CD4-positive, alpha-beta T cell treated with Interleukin-15 for 4 hours (primary cell): ENCODE results near the gene NID2.

Experiments used
- DNase-seq: peaks from one replicate; pipeline ENCODE4 v3.0.0-alpha.2; 2020; ENCODE audit warnings: low spot score

Gene NID2

GRCh38 chr14:52002542-52002941 lies 66.3 kb downstream of the NID2 start:
- no peak for DNase-seq

- no peak for DNase-seq
Observed at GRCh38 chr14:52000696-52001095, 68.2 kb downstream of the NID2 start.

GRCh38 chr14:52000019-52000582 lies 68.8 kb downstream of the NID2 start:
- DNase-seq: no peak

GRCh38 chr14:51999084-51999483 lies 69.8 kb downstream of the NID2 start:
- no peak for DNase-seq

GRCh38 chr14:51998348-51998747 lies 70.5 kb downstream of the NID2 start:
- no peak for DNase-seq

GRCh38 chr14:51996148-51996746 lies 72.6 kb downstream of the NID2 start:
- DNase-seq: peak; percentile 49

GRCh38 chr14:51993285-51993920 lies 75.5 kb downstream of the NID2 start:
- DNase-seq: no peak

- DNase-seq: no peak
Observed at GRCh38 chr14:51990488-51990887, 78.4 kb downstream of the NID2 start.

- peak; percentile 91 for DNase-seq
Observed at GRCh38 chr14:51989293-51990234, 79.3 kb downstream of the NID2 start, which contains the start of gene RTRAF. Gene RTRAF (plus strand): TSS chr14:51989546. CDS start chr14:51989640, 94 bp downstream.

GRCh38 chr14:51988221-51988620 lies 80.6 kb downstream of the NID2 start:
- no peak for DNase-seq

- no peak for DNase-seq
Observed at GRCh38 chr14:51981218-51981854, 87.5 kb downstream of the NID2 start.

GRCh38 chr14:51979088-51979709 lies 89.7 kb downstream of the NID2 start:
- DNase-seq: peak; percentile 82

- DNase-seq: no peak
Observed at GRCh38 chr14:51978681-51979085, 90.2 kb downstream of the NID2 start.

GRCh38 chr14:51977075-51977474 lies 91.8 kb downstream of the NID2 start:
- no peak for DNase-seq

GRCh38 chr14:51972566-51972965 lies 96.3 kb downstream of the NID2 start:
- no peak for DNase-seq

GRCh38 chr14:51969852-51970540 lies 98.9 kb downstream of the NID2 start:
- no peak for DNase-seq

GRCh38 chr14:51967521-51967920 lies 101.3 kb downstream of the NID2 start:
- DNase-seq: no peak

GRCh38 chr14:51963286-51963685 lies 105.6 kb downstream of the NID2 start:
- no peak for DNase-seq

GRCh38 chr14:51962711-51963110 lies 106.1 kb downstream of the NID2 start:
- no peak for DNase-seq

- no peak for DNase-seq
Observed at GRCh38 chr14:51960866-51961265, 108.0 kb downstream of the NID2 start.

GRCh38 chr14:51959928-51960327 lies 108.9 kb downstream of the NID2 start:
- DNase-seq: no peak
